Ovary (tissue), 9 donors: ENCODE results near the gene ARMC2. TPM values are rescaled to one million over a fixed set of nuclear protein-coding genes. Genes with fewer than 3 reads are reported as not detected.

Experiments
- DNase-seq, 5 donors: peaks; one replicate each; pipeline ENCODE4 v3.0.0-alpha.2; 2019 to 2020
- H3K27ac ChIP-seq, 2 donors: fragments of 200-600 bp; one replicate each; pipeline versions ENCODE4 v1.5.1 to v1.8.0; 2019 to 2022
- H3K27me3 ChIP-seq: fragments of 200-600 bp; one replicate; pipeline ENCODE4 v1.8.0; 2022
- H3K36me3 ChIP-seq: fragments of 200-600 bp; sonication (generic); one replicate; pipeline ENCODE4 v1.5.1; 2019
- H3K4me1 ChIP-seq: one replicate; pipeline ENCODE4 v1.8.1; 2013; ENCODE audit warnings: mild to moderate bottlenecking, moderate library complexity; ENCODE audit not compliant: insufficient read depth
- H3K4me3 ChIP-seq: fragments of 200-600 bp; sonication (generic); one replicate; pipeline ENCODE4 v1.5.1; 2017
- H3K9me3 ChIP-seq, 2 donors: fragments of 200-600 bp in 1 of 2; sonication (generic) in 1 of 2; one replicate each; pipeline versions ENCODE4 v1.5.1 to v1.8.1; 2013 to 2019; ENCODE audit warnings: mild to moderate bottlenecking in 1 of 2, moderate library complexity in 1 of 2
- CTCF ChIP-seq, 3 donors: fragments of 450-650 bp in 2 of 3; fragments of 200-600 bp in 1 of 3; IDR thresholded peaks; one replicate each; pipeline versions ENCODE4 v1.5.1 to v1.8.0; 2016 to 2022; ENCODE audit warnings: antibody characterized with exemption in 3 of 3, mild to moderate bottlenecking in 1 of 3
- EP300 ChIP-seq: sonication (generic); formaldehyde crosslinking; IDR thresholded peaks from one replicate; pipeline ENCODE4 v1.6.1; 2017; ENCODE audit warnings: antibody characterized with exemption
- POLR2A ChIP-seq: fragments of 450-650 bp; IDR thresholded peaks from one replicate; pipeline ENCODE4 v1.6.1; 2017; ENCODE audit warnings: antibody characterized with exemption, mild to moderate bottlenecking, moderate library complexity
- WGBS, 3 donors: extraction: QIAGEN DNeasy Blood & Tissue Kit in 1 of 3; methylation state at CpG; one replicate each; pipeline versions ENCODE4 v1.1.5 to v1.1.7; 2013 to 2017; 5-methylcytosine and 5-hydroxymethylcytosine counted together
- intact Hi-C, 4 donors: fragments of 100-400 bp; cut with DNase I; formaldehyde crosslinking; loops; one replicate each; pipeline versions ENCODE4 v1.11.0 to v1.15.1; 2022 to 2023
- polyA plus RNA-seq, 2 donors: library from polyadenylated mRNA; stranded (reverse); fragments of 200-250 nt in 1 of 2; fragments of 350-450 nt in 1 of 2; fragmentation: Illumina TruSeq in 1 of 2; extraction: RNeasy Lipid Tissue Mini Kit (QIAGEN cat#74804) in 1 of 2; gene quantifications; one replicate each; pipeline ENCODE4 v1.2.3, GENCODE V29; 2013 to 2014
- total RNA-seq, 7 donors: library from RNA; depleted of rRNA in 2 of 7; stranded (reverse); fragments of >200 nt in 2 of 7; fragmentation: NEBNext Ultra II Directional in 3 of 7; extraction: Animal tissue kit (Norgen Biotek cat#: 25700) in 3 of 7; gene quantifications; one replicate each; pipeline versions ENCODE4 v1.1.0 to v1.2.4, GENCODE V29; 2016 to 2023
- donor health status: DM: no; HTN: no; CAD: no; lungs with moderate emphysema.
- donor health status: DM: no; HTN: no; CAD: no.
- donor health status: Bipolar disorder and iron deficiency.
- donor health status: DM: yes; HTN: yes; CAD: no.
- donor health status: DM: no; HTN: no; CAD: no.
- donor health status: DM: yes; HTN: yes; CAD: no.

The ARMC2 gene
- total and polyA plus RNA-seq, 9 donors: 3.2 to 14.7 (median 9.2) TPM

GRCh38 chr6:108985301-108985700 lies 137.1 kb downstream of the ARMC2 start:
- no peak for DNase-seq
- no peaks in the 10 kb centered on the region for H3K36me3 ChIP-seq
- no peaks in the 10 kb centered on the region for H3K27me3 ChIP-seq
- H3K4me1 ChIP-seq: no peaks in the 10 kb centered on the region
- TF ChIP-seq POLR2A (no peak), EP300 (no peak), CTCF (IDR thresholded peaks at IDR 0.05) (no peak)
- no peak overlapping the region for H3K27ac ChIP-seq
- no peak overlapping the region for H3K4me3 ChIP-seq
- intact Hi-C loops: no loop called here
- no peaks in the 10 kb centered on the region for H3K9me3 ChIP-seq

GRCh38 chr6:108987156-108987555 lies 138.9 kb downstream of the ARMC2 start:
- Histone ChIP-seq H3K27me3 (no peaks in the 10 kb centered on the region), H3K4me1 (no peaks in the 10 kb centered on the region), H3K36me3 (no peaks in the 10 kb centered on the region), H3K4me3 (no peak overlapping the region), H3K9me3 (no peaks in the 10 kb centered on the region), H3K27ac (no peak overlapping the region)
- TF ChIP-seq POLR2A: no peak
- TF ChIP-seq CTCF (IDR thresholded peaks at IDR 0.05): no peak
- no peak for TF ChIP-seq EP300
- no peak for DNase-seq
- intact Hi-C loops: no loop called here

DNA sequence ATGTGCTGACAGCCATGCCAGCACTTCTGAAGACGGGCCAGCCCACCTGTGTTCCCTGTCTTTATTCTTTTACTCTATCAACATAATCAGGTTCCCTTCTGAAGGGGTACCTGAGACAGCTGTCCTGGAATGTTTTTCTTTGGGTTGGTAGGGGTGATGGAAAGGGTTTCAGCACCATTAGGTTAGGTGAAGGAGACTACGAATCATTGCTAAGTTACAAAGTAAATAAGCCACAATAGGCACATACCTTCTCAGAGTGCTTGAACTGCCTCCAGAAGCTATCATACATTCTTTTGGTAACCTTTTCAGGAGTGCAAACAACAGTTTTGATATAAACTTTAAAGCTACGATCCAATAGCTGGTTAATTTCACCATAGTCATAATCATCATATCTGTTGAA lies 140.1 kb downstream of the ARMC2 start:
- no peak overlapping the region for H3K4me3 ChIP-seq
- no peaks in the 10 kb centered on the region for H3K4me1 ChIP-seq
- no peak overlapping the region for H3K27ac ChIP-seq
- no peaks in the 10 kb centered on the region for H3K36me3 ChIP-seq
- TF ChIP-seq EP300 (no peak), CTCF (IDR thresholded peaks at IDR 0.05) (no peak), POLR2A (no peak)
- 89 to 91% (median 91%) methylated on average over 3 of the region's 3 CpGs for whole genome bisulfite sequencing, 3 donors
- H3K27me3 ChIP-seq: no peaks in the 10 kb centered on the region
- DNase-seq: no peak
- no peaks in the 10 kb centered on the region for H3K9me3 ChIP-seq
- intact Hi-C loops: no loop called here

DNA sequence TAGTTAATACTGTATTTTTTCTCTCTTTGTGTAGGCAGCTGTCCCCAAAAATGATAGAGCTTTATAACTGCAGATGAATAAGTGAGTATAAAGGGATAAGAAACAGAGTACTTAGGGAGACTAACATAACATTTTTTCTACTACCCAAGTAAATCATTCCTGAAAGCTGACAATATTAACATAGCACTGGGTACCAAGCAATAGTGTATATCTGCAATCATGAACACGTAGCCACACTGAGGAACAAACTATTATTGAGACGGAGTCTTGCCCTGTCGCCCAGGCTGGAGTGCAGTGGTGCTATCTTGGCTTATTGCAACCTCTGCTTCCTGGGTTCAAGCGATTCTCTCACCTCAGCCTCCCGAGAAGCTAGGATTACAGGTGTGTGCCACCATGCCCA lies 140.5 kb downstream of the ARMC2 start:
- intact Hi-C loops: no loop called here
- no peak for DNase-seq
- Histone ChIP-seq H3K27ac (no peak overlapping the region), H3K9me3 (no peaks in the 10 kb centered on the region), H3K4me3 (no peak overlapping the region), H3K36me3 (no peaks in the 10 kb centered on the region), H3K27me3 (no peaks in the 10 kb centered on the region), H3K4me1 (no peaks in the 10 kb centered on the region)
- 96 to 99% (median 99%) methylated on average over 5 of the region's 5 CpGs for WGBS, 3 donors
- TF ChIP-seq POLR2A (no peak), EP300 (no peak), CTCF (IDR thresholded peaks at IDR 0.05) (no peak)

GRCh38 chr6:108989700-108990099 lies 141.5 kb downstream of the ARMC2 start:
- no peak overlapping the region for H3K27ac ChIP-seq
- no peak for DNase-seq
- no peaks in the 10 kb centered on the region for H3K9me3 ChIP-seq
- 93 to 99% (median 96%) methylated on average over 3 of the region's 3 CpGs for WGBS, 3 donors
- H3K4me3 ChIP-seq: no peak overlapping the region
- no peaks in the 10 kb centered on the region for H3K4me1 ChIP-seq
- no peaks in the 10 kb centered on the region for H3K36me3 ChIP-seq
- no peaks in the 10 kb centered on the region for H3K27me3 ChIP-seq
- TF ChIP-seq CTCF (IDR thresholded peaks at IDR 0.05) (no peak), EP300 (no peak), POLR2A (no peak)
- intact Hi-C loops: no loop called here
